Sciatic nerve (tissue), 2 donors: Measurements from ENCODE around the gene SCFD2. TPM values are rescaled to one million over a fixed set of nuclear protein-coding genes. Genes with fewer than 3 reads are reported as not detected.
A peak's percentile ranks its signal among the peaks of the same experiment; 100 is the strongest.

Source experiments
- ATAC-seq: fragments of 200-7000 bp; cut with Tn5 transposase; one replicate; pipeline ENCODE4 v1.9.1; 2020; ENCODE audit warnings: mild to moderate bottlenecking, moderate library complexity
- DNase-seq: peaks from one replicate; pipeline ENCODE4 v3.0.0-alpha.2; 2020; ENCODE audit warnings: low spot score
- intact Hi-C: fragments of 100-400 bp; cut with DNase I; formaldehyde crosslinking; loops from one replicate; pipeline ENCODE4 v1.14.2; 2022
- total RNA-seq: library from RNA; stranded (reverse); fragmentation: NEBNext Ultra II Directional; extraction: Animal tissue kit (Norgen Biotek cat#: 25700); gene quantifications from one replicate; pipeline ENCODE4 v1.2.1, GENCODE V29; 2021
- donor health status: DM: no; HTN: no; CAD: no.
- donor health status: DM: no; HTN: no; CAD: no.

SCFD2 gene
- total RNA-seq, 1 donor from 2014 or later, result 16.3 TPM

DNA sequence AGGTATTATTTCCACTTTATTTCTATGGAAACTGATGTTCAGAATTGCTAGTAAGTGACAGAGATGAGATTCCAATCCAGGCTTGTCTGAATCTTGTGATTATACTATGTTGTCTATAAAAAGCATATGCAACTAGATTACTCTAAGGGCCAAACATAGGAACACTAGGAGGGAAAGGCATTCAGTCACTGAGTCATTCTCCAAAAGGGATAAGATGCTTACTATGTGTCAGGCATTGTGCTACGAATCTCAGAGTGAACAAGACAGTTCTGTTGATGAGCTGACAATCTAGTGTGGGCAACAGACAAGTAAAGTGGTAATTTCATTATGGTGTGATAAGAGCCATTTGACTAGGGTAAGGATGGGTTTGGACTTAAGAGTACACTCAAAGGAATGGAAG lies 426.5 kb downstream of the SCFD2 start:
- intact Hi-C loops, result no loop called here
- ATAC-seq (no peak), DNase-seq (no peak)

- intact Hi-C loops, result no loop called here
- DNase-seq (no peak), ATAC-seq (no peak)
Observed at GRCh38 chr4:52937829-52938228, 428.0 kb downstream of the SCFD2 start.

DNA sequence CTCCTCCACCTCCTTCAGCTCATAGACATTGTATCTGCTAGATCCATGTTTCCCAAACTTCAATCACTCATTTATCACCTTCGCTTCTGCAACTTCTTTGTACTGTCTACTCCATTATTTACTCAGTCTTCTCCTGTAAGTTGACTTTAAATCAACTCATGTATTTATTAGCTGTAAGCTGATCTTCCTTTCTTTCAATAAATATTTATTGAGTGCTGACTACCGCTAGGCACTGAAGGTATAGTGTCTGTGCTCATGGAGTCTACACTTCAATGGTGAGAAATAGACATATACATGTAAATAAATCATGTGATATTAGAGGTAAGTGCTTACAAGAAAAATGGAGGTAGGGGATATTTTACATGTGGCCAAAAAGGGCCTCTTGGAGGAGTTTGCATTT lies 429.1 kb downstream of the SCFD2 start:
- DNase-seq (no peak), ATAC-seq (no peak)
- intact Hi-C loops, result no loop called here

- ATAC-seq (no peak), DNase-seq (no peak)
- intact Hi-C loops, result no loop called here
Observed at GRCh38 chr4:52935317-52935716, 430.5 kb downstream of the SCFD2 start.

DNA sequence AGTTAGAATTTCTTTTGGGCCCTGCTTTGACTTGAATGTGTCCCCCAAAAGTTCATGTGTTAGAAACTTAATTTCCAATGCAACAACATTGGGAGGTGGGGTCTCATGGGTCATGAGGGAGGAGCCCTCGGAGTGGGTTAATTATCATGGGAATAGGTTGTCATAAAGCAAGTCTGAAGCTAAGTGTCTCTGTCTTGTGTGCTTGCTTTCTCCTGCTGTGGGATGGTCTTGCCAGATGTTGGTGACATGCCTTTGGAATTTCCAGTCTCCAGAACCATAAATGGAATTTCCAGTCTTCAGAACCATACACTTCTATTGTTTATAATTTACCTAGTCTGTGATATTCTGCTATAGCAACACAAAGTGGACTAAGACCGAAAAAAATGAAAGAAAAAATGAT lies 432.1 kb downstream of the SCFD2 start:
- intact Hi-C loops, result no loop called here
- no peak for ATAC-seq
- no peak for DNase-seq

DNA sequence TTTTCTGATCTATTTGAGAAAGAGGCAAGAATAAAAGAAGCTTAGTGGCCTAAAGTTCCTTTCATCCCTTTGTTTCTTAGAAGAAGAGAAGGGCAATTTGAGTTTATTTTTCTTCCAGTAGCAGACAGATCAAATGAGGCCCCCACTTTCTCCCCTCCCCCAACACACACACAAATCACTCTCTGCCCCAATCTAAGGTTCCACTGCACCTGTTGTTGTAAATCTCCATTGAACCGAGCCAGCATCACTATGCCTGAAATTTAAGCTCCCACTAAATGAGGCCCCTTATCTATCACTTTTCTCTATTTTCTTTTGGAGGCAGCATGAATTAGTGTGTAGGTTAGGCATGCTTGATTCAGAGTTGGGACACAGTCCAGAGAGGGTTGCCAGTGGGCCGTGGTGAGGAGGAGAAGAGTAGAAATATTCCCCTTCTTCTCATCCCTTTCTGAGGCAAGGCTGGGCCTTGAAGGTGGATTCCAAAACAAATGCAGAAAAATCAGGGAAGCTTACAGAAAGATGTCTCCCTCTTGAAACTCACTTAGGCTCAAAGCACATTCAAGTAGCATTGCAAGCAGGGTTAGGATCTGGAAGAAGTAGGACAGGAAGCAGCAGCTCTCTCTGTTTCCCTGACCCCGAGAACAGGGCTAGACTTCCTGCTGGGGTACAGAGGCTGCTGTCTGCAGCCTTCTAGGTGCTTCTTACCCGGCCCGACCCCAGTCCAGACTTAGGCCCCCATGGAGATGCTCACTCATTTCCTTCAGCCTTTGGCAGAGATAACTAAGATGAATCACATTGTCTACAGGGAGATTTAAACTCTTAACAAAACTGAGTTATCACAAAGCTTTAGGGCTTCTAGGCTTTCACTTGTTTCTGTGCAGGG lies 433.0 kb downstream of the SCFD2 start:
- no peak for DNase-seq
- no peak for ATAC-seq
- intact Hi-C loops, result no loop called here

DNA sequence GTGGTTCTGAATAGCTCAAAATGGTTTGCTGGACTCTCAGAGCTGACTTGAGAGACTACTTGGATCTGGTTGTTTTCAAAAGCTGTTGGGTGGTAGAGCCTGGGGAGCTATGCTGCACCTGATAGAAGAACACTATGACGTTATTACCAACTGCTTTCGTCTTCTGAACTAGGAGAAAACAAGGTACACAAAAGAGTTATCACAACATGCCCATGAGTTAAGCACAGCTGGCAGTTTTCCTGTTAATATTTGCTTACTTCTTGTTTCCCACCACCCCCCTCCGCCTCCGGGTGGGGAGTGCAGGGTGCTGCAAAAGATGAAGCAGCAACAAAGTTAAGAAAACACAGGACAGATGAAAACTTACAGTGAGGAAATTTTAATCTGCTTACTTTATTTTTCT lies 434.6 kb downstream of the SCFD2 start:
- ATAC-seq, result no peak

GRCh38 chr4:52926196-52926974 lies 439.5 kb downstream of the SCFD2 start:
- ATAC-seq, result no peak
- intact Hi-C loops, result no loop called here

More for the DNA sequence above, 434.6 kb downstream of the SCFD2 start:
- DNase-seq, result no peak
- intact Hi-C loops, result no loop called here

DNA sequence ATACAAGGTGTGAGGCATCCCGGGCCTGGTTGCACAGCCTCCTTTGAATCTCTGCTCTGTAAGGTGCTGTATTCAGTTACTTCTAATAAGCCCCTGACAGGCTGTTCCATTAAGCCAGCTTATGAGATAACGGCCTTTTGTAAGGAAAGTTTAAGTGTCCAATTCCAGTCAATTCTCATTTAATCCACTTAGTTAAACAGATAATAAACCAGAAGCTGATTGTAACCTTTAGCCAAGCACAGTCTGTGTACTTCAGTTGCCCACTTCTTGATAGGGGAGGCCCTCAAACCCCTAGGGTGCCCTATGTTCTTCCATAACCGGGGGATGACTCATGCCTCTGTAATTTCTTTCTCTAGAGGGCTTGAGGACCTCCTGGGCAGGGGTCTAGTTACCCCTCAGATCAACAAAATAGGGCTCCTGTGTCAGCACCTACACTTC lies 440.3 kb downstream of the SCFD2 start:
- intact Hi-C loops, result no loop called here
- ATAC-seq (no peak), DNase-seq (no peak)

More at GRCh38 chr4:52926196-52926974, 439.5 kb downstream of the SCFD2 start:
- no peak for DNase-seq

GRCh38 chr4:52919461-52919860 lies 446.4 kb downstream of the SCFD2 start:
- no peak for ATAC-seq
- DNase-seq, result no peak
- intact Hi-C loops, result no loop called here

DNA sequence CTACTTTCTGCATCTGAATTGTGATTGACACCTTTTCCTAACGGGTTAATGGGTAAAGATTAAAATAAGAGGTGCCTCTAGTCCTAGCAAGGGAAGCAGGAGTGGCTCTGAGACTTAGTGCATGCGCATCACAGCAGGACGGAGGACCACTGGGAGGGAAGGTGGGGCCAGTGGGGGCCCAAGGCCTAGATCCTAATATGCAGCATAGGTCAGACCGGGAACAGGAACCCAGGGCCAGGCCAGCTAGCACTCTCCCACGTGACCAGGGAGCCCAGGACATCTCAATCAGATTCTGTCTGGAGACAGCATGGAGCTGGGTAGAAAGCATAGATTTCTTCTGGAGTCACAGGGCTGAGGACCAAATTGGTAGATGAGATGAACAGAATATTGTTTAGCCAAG lies 448.0 kb downstream of the SCFD2 start:
- DNase-seq (no peak), ATAC-seq (no peak)
- intact Hi-C loops, result no loop called here

DNA sequence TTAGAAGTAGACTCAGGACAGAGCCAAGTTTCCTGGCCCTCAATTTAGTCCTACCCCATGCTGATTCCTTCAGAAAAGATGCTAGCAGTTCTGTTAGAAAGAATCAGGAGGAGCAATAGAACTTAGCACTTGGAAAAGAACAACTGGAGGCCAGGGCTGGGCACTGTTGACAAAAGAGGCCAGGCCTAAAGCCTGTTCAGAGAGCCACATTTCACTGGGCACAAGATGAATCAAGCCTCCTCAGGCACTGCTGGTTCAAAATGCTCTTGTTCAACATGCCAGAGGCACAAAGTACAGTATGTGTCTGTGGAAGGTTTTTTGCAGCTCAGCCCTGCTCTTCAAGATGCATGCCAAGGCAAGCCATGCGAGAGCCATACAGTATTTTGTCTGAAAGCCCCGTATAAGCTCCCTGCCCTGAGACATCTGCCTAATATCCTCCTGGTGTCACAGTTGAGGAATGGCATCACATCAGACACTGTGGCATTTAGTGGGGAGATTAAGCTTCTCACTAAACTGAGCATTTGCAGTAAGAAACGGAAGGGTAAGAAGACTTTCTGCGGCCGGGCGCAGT lies 450.0 kb downstream of the SCFD2 start:
- DNase-seq (no peak), ATAC-seq (no peak)
- intact Hi-C loops, result no loop called here

DNA sequence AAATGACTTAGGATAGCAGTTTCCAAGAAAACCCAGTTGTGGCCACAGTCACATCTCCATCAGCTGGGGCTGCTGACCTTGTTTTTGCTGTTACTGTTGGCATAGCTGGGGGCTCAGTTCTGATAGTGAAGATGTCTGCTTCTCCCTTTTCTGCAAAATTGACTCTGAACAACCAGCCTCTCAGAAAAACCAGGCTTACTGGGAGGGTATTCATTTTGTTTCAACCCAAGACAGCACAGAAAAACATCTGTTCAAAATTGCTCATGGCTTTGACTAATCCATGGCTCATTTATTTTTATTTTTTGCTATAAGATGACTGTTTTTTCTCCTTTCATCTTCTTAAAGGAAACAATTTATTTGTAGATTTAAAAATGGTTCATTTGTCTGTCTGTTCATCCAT lies 450.7 kb downstream of the SCFD2 start:
- intact Hi-C loops, result no loop called here
- ATAC-seq, result no peak
- DNase-seq, result no peak

GRCh38 chr4:52914051-52914605 lies 451.7 kb downstream of the SCFD2 start:
- ATAC-seq (no peak), DNase-seq (no peak)
- intact Hi-C loops, result no loop called here

DNA sequence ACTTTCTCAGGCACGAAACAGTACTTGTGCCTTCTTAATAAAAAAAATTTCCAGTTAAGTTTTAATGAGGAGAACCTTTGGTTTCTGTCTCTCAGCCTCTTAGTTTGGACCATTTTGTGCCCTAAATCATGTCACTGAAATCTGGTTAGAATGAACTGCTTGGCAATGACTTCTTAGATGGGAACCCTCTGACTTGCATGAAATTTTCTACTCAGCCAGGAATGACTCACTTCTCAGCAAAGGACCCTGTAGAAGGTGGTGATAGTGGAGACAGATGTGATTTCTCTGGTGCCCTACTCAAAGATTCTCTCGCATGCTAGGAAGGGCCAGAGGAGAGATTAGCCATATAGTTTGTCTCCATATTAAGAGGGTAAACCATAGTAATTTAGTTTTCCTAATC lies 453.3 kb downstream of the SCFD2 start:
- intact Hi-C loops, result no loop called here
- ATAC-seq (no peak), DNase-seq (no peak)

DNA sequence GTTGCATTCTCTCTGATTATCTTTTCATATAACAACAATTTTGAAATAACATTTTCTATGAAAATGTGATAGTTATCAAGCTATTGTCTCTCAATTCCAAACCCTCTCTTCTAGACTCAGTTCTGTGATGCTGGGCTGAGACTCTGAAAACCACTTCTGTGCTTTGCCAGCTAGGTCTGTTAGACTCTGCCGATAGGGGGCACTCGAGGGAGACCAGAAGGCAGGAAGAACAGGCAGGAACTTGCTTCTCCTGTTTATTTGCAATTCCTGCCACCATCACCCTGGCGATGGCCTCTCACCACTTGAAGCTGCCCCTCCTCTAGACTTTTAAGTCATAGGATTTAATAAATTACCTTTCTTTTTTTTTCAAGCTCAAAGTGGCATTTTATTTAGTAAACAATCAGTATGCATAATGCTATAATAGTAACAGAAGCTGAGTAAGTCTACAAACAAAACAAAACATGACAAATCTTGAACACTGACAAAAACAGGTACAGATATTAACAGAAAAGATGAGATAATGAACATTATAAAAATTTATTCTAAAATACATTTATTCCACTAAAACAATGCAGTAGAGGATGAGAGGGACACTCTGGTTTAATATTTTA lies 454.1 kb downstream of the SCFD2 start:
- intact Hi-C loops, result no loop called here
- DNase-seq (peak; percentile 76), ATAC-seq (no peak)

GRCh38 chr4:52910115-52910514 lies 455.7 kb downstream of the SCFD2 start:
- ATAC-seq (no peak), DNase-seq (no peak)
- intact Hi-C loops, result no loop called here

- DNase-seq (no peak), ATAC-seq (no peak)
- intact Hi-C loops, result no loop called here
Observed at GRCh38 chr4:52907510-52907909, 458.4 kb downstream of the SCFD2 start.

DNA sequence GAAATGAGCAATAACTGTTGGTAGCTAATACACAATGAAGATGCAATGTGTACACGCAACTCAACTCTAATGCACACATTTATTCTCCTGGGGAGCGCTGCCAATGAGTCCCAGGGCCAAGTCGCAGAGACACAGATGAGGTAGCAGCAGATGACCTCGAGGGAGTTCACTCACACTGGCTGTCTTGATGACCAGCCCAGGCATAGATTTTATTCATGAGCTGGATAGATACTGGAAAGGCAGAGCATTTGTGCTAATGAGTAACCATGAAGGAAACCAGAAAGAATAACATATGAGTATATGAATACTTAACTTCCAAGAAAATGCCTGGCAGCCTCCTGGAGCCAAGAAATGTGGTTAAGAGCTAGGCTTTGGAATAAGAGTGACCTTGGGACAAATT lies 461.4 kb downstream of the SCFD2 start:
- no peak for ATAC-seq
- DNase-seq, result no peak
- intact Hi-C loops, result no loop called here
